Tibial nerve (tissue), 4 donors: ENCODE measurements around the gene C1QA.

Source experiments
- EP300 ChIP-seq, 2 donors: sonication (generic); formaldehyde crosslinking; IDR thresholded peaks; one replicate each; pipeline ENCODE4 v1.6.1; 2017; ENCODE audit warnings: antibody characterized with exemption in 2 of 2, mild to moderate bottlenecking in 1 of 2
- POLR2A ChIP-seq, 2 donors: fragments of 450-650 bp; IDR thresholded peaks; one replicate each; pipeline ENCODE4 v1.6.1; 2017; ENCODE audit warnings: antibody characterized with exemption in 2 of 2, mild to moderate bottlenecking in 2 of 2, moderate library complexity in 2 of 2
- TF ChIP-seq, protein P1 (sequence below), 5 experiments: fragments of 200-600 bp in 3 of 5; fragments of 450-650 bp in 2 of 5; sonication (generic) in 3 of 5; IDR thresholded peaks; one replicate each; pipeline ENCODE4 v1.5.1; 2016 to 2019; ENCODE audit warnings: antibody characterized with exemption in 5 of 5, mild to moderate bottlenecking in 3 of 5, moderate library complexity in 2 of 5

- TF ChIP-seq, protein P1, sequence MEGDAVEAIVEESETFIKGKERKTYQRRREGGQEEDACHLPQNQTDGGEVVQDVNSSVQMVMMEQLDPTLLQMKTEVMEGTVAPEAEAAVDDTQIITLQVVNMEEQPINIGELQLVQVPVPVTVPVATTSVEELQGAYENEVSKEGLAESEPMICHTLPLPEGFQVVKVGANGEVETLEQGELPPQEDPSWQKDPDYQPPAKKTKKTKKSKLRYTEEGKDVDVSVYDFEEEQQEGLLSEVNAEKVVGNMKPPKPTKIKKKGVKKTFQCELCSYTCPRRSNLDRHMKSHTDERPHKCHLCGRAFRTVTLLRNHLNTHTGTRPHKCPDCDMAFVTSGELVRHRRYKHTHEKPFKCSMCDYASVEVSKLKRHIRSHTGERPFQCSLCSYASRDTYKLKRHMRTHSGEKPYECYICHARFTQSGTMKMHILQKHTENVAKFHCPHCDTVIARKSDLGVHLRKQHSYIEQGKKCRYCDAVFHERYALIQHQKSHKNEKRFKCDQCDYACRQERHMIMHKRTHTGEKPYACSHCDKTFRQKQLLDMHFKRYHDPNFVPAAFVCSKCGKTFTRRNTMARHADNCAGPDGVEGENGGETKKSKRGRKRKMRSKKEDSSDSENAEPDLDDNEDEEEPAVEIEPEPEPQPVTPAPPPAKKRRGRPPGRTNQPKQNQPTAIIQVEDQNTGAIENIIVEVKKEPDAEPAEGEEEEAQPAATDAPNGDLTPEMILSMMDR (IDR thresholded peaks at IDR 0.05): no peak
- TF ChIP-seq EP300 (IDR thresholded peaks at IDR 0.05): peak in 1 of 2 donors; percentile 68
- TF ChIP-seq POLR2A (IDR thresholded peaks at IDR 0.05): no peak
These were observed 7.0 kb downstream of the C1QA start, which contains the start of gene C1QC for GRCh38 chr1:22643381-22643780.
